Measurements from ENCODE around the gene DIS3L.

DIS3L gene

DNA sequence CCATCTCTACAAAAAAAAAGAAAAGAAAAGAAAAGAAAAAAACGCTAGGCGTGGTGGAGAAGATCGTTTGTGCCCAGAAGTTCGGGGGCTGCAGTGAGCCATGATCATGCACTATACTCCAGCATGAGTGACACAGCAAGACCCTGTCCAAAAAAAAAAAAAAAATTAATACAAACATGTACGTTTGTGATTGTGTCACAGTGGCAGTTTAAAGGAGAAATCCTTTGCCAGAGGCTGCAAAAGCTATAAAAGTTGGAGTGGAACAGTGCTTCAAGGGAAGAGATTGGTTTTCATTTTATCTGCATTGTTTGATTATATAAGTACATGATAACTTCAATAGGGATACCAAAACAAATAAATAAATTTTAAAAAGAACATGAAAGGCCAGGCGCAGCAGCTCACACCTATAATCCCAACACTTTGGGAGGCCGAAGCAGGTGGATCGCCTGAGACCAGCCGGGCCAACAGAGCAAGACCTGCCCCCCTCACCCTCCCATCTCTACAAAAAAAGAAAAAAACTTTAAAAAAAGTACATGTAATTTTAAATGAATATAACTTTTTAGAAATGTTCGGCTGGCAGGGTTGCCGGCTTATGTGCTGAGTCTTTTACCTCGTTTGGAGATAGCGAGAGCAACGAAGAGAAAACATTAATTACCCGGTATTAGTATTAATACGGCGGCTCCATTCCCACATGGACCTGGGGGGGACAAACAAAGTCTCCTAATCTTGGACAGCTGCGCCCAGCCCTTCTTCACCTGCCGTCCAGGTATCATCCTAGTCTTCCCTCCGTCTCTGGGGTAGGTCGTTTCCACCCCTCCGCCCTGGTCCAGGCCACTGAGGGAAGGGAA, 573 bp upstream of the DIS3L start:
- Histone ChIP-seq H3K4me2 (ENCODE audit: low read length) (peak overlapping the region; percentile 92), H3K36me3 (ENCODE audit: control insufficient read depth, insufficient read depth, low read length) (no peaks in the 10 kb centered on the region), H3K4me3 (ENCODE audit: low read depth, low read length) (peak overlapping the region; percentile 75), H3K9me3 (ENCODE audit: control insufficient read depth, low read length) (no peaks in the 10 kb centered on the region), H3K4me1 (peaks cover 5% of the 10 kb centered on the region), H3K27me3 (ENCODE audit: control insufficient read depth, insufficient read depth, low read length) (no peaks in the 10 kb centered on the region), H3K9ac (peak overlapping the region; percentile 28), H3K79me2 (peaks cover 2% of the 10 kb centered on the region), H2AFZ (peak overlapping the region; percentile 88), H3K27ac (peak overlapping the region; percentile 71)
- TF ChIP-seq, protein P1, sequence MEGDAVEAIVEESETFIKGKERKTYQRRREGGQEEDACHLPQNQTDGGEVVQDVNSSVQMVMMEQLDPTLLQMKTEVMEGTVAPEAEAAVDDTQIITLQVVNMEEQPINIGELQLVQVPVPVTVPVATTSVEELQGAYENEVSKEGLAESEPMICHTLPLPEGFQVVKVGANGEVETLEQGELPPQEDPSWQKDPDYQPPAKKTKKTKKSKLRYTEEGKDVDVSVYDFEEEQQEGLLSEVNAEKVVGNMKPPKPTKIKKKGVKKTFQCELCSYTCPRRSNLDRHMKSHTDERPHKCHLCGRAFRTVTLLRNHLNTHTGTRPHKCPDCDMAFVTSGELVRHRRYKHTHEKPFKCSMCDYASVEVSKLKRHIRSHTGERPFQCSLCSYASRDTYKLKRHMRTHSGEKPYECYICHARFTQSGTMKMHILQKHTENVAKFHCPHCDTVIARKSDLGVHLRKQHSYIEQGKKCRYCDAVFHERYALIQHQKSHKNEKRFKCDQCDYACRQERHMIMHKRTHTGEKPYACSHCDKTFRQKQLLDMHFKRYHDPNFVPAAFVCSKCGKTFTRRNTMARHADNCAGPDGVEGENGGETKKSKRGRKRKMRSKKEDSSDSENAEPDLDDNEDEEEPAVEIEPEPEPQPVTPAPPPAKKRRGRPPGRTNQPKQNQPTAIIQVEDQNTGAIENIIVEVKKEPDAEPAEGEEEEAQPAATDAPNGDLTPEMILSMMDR (IDR thresholded peaks at IDR 0.05): no peak

DNA sequence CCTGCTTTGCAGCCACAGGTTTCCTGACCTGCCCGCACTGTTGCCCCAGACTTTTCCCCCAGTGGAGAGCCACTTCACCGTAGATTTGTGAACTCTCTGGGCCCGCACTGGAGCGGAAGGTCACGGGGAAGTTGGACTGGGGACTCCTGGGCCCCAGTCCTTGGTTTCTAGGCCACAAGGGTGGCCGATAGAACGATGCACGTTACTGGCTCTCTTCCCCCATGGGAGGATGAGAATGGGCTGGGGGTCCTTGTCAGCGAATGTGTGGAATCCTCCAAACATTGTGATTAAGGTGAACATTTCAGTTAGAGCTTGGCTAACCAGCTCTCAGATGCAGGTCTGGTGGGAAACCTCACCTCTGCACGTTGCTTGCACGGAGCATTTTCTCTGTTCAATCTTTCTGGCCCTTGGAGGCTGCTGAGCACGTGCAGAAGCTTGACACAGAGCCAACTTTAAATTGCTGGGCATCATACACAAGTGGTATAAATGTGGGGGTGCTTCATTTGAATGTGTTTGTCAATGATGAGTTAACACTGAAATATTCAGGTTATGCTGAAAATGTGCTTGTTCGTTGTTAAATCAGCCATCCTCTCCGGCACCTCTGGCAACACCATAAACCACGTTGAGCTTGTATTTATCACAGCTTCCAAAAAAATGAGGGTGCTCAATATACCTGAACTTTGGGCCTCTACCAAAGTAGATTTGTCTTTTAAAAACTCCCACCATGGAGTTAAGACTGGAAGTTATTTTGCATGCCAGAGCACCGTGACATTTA, 976 bp downstream of the DIS3L start:
- Histone ChIP-seq H3K9ac (peak overlapping the region; percentile 67), H2AFZ (peak overlapping the region; percentile 83), H3K9me3 (ENCODE audit: control insufficient read depth, low read length) (no peaks in the 10 kb centered on the region), H3K79me2 (peaks cover 3% of the 10 kb centered on the region), H3K36me3 (ENCODE audit: control insufficient read depth, insufficient read depth, low read length) (no peaks in the 10 kb centered on the region), H3K4me2 (ENCODE audit: low read length) (peak overlapping the region; percentile 92), H3K27me3 (ENCODE audit: control insufficient read depth, insufficient read depth, low read length) (no peaks in the 10 kb centered on the region), H3K4me3 (ENCODE audit: low read depth, low read length) (peak overlapping the region; percentile 67), H3K4me1 (peaks cover 5% of the 10 kb centered on the region), H3K27ac (peak overlapping the region; percentile 85)
- TF ChIP-seq, protein P1 (IDR thresholded peaks at IDR 0.05): no peak

DNA sequence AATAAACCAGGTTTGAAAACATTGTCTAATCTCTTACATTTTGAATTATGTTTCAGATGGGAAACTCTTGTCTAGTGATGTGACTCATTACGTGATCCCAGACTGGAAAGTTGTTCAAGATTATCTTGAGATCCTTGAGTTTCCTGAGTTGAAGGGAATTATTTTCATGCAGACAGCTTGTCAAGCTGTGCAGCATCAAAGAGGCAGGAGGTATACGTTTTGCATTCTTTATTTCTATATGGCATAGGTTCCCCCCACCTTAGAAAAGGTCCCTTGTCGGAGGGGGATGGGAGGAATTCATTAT, 1.5 kb downstream of the DIS3L start:
- H2AFZ ChIP-seq: no peak overlapping the region
- peak overlapping the region; percentile 85 for H3K27ac ChIP-seq
- H3K4me2 ChIP-seq (ENCODE audit: low read length): peak overlapping the region; percentile 92
- peak overlapping the region; percentile 67 for H3K4me3 ChIP-seq (ENCODE audit: low read depth, low read length)
- TF ChIP-seq, protein P1 (IDR thresholded peaks at IDR 0.05): no peak
- no peak overlapping the region for H3K9ac ChIP-seq
- H3K4me1 ChIP-seq: peaks cover 5% of the 10 kb centered on the region
- no peaks in the 10 kb centered on the region for H3K9me3 ChIP-seq (ENCODE audit: control insufficient read depth, low read length)
- H3K36me3 ChIP-seq (ENCODE audit: control insufficient read depth, insufficient read depth, low read length): no peaks in the 10 kb centered on the region
- H3K79me2 ChIP-seq: peaks cover 3% of the 10 kb centered on the region
- no peaks in the 10 kb centered on the region for H3K27me3 ChIP-seq (ENCODE audit: control insufficient read depth, insufficient read depth, low read length)

GRCh38 chr15:66296186-66296585, 2.8 kb downstream of the DIS3L start:
- Histone ChIP-seq H2AFZ (no peak overlapping the region), H3K4me1 (peaks cover 5% of the 10 kb centered on the region), H3K9me3 (ENCODE audit: control insufficient read depth, low read length) (no peaks in the 10 kb centered on the region), H3K4me2 (ENCODE audit: low read length) (no peak overlapping the region), H3K4me3 (ENCODE audit: low read depth, low read length) (no peak overlapping the region), H3K79me2 (peaks cover 3% of the 10 kb centered on the region), H3K9ac (no peak overlapping the region), H3K27me3 (ENCODE audit: control insufficient read depth, insufficient read depth, low read length) (no peaks in the 10 kb centered on the region), H3K36me3 (ENCODE audit: control insufficient read depth, insufficient read depth, low read length) (no peaks in the 10 kb centered on the region), H3K27ac (no peak overlapping the region)
- TF ChIP-seq, protein P1 (IDR thresholded peaks at IDR 0.05): no peak

Data from parathyroid adenoma (tissue), 2 donors.